GM18907 (cell line): ENCODE results near the gene ARHGEF5.
"Not testable (repeated sequence)": the region's sequence is repeated elsewhere in the genome, so short reads cannot be mapped to it uniquely, and the experiment has no call there.

Experiments used
- ATAC-seq: cut with Tn5 transposase; IDR thresholded peaks from one replicate; pipeline ENCODE4 v1.9.1; 2021; ENCODE audit warnings: mild to moderate bottlenecking, moderate library complexity; ENCODE audit not compliant: unreplicated experiment

The ARHGEF5 gene

GRCh38 chr7:144355176-144355822, at the start of gene ARHGEF5:
ARHGEF5 (plus strand) TSS chr7:144355402; CDS start chr7:144362670, 7,268 bp downstream.
- ATAC-seq: peak; percentile 83

GRCh38 chr7:144309702-144310101, 45.5 kb upstream of the ARHGEF5 start:
- ATAC-seq: not testable (repeated sequence)

GRCh38 chr7:144311218-144311617, 44.0 kb upstream of the ARHGEF5 start:
- not testable (repeated sequence) for ATAC-seq

DNA sequence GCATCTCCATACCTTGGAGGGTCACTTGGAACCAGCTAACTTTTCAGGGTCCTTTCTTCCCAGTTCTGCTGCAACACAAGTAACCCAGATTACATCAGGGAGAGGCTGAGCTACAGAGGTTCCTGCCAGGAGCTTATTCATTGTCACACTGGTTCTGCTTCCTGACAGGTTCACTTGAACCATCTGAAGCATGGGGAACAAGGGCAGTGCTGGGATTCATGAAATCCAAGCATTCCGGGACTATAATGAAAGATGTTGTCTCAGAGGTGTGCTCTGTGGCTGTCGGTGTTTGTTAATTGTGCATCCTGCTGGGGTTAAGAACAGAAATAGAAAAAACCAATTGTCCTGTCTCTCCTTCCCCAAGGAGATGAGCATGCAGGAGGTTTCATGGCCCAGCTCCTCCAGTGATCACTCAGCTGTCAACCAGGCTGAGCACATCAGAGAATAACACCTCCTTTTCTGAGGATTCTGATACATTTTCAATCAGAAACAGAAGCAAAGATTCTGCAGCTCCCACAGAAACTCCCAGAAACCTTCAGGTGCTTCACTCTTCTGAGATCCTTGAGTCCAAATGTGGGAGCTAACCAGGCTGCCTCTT, 43.2 kb upstream of the ARHGEF5 start, which contains the start of gene OR2A1:
OR2A1 (plus strand) TSS at position 548 of the 598 bp plus-strand sequence. CDS start 5,706 bp downstream, outside the sequence.
- not testable (repeated sequence) for ATAC-seq

GRCh38 chr7:144317537-144317936, 37.7 kb upstream of the ARHGEF5 start:
- ATAC-seq: not testable (repeated sequence)

DNA sequence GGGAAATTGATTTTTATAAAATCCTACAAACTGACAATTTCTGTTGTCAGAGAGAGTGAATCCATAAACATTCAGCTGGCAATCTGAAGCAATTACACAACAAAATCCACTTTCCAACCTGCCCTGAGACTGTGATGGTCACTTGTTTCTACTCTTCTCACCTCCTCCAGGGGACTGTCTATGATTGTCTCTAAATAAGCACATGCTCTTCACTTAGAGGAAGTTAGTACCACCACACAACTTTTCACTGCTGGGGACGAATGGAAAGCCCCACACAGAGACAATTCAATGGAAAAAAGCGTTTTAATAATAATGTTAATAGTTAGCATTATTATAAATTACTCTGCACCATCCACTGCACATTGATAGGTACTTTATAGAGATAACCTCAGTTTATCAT, 35.7 kb upstream of the ARHGEF5 start:
- ATAC-seq: not testable (repeated sequence)

GRCh38 chr7:144321677-144322206, 33.5 kb upstream of the ARHGEF5 start:
- ATAC-seq: not testable (repeated sequence)

- not testable (repeated sequence) for ATAC-seq
Measured at GRCh38 chr7:144323359-144323758, 31.8 kb upstream of the ARHGEF5 start.

DNA sequence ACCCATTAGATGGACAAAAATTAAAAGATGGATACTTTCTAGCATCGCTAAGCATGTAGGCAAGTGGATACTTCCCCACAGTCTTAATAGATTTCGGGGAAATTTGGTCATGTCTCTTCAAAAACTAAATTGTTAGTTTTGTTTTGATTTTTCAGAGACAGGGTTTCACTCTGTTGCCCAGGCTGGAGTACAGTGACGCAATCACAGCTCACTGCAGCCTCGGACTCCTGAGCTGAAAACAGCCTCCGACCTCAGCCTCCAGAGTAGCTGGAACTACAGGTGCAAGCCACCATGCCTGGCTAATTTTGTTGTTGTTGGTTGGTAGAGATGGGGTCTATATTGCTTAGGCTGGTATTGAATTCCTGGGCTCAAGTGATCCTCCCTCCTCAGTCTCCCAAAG, 29.3 kb upstream of the ARHGEF5 start:
- not testable (repeated sequence) for ATAC-seq

DNA sequence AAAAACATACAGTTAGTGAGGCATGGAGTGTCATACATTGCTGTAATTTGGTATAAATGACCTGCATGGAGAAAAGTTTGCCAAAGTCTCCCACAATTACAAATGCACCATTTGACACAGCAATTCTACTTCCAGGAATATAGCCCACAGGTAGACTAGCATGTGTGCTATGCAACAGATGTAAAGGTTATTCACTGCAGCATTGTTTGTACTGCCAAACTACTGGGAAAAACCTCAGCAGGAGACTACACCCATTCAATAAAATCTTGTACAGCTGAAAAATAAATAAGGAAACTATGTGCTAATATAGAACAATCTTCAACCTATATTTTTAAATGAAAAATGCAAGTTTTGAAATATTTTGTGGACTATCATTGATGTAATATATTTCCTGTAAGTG, 25.2 kb upstream of the ARHGEF5 start:
- not testable (repeated sequence) for ATAC-seq

GRCh38 chr7:144331221-144331995, 23.8 kb upstream of the ARHGEF5 start:
- ATAC-seq: peak; percentile 60

DNA sequence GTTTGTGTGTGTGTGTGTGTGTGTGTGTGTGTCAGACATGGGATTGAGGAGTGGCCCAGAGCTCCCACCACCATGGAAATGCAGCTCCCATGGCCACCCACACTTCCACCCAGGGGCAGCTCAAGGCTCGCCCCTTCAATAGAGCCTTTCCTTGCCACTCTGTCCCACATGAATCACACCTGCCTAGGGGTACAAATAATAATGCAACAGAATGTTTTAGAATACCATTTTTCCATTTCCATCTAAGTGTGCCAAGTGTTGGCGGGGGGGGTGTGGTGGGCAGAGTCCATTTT, 23.3 kb upstream of the ARHGEF5 start:
- ATAC-seq: not testable (repeated sequence)

- ATAC-seq: peak; percentile 50
Measured at GRCh38 chr7:144348625-144349024, 6.6 kb upstream of the ARHGEF5 start.

DNA sequence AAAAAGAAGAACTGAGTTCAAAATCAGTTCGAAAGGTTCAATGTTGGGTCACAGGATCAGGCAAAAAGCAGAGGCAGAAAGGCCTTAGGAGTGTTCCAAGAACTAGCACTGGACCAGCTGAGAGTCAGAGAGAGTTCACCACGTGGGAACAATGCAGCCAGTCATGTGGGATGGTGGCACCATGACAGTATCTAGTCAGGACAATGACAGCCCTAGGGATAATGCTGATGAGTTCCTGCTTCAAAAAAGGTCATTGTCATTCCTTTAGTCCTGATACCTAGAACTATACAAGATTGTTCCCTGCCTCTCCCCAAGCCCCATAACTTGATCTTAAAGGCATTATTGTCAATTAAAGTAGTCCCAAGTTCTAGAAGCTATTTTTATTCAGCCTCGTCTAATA, 3.5 kb upstream of the ARHGEF5 start:
- not testable (repeated sequence) for ATAC-seq

DNA sequence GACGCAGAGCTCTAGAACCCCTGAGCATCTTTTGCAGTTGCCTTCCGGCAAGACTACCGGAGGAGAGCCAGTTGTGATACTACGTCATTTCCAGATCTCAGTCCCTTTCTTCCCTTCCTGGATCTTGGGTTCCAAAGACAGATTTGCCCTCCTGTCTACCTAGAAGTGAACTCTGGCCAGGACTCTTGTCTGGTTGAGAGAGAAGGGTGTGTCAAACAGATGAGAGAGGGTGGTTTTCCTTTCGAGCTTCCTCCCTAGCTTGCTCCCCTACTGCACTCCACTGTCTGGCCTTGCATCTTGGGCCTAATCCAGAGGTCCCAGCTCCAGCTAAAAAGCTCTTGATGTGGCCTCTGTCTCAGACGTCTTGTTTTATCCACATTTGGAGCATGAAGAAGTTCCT, 983 bp downstream of the ARHGEF5 start:
- not testable (repeated sequence) for ATAC-seq

- ATAC-seq: not testable (repeated sequence)
Measured at GRCh38 chr7:144356860-144357259, 1.7 kb downstream of the ARHGEF5 start.

- not testable (repeated sequence) for ATAC-seq
Measured at GRCh38 chr7:144362061-144362460, 6.9 kb downstream of the ARHGEF5 start.

DNA sequence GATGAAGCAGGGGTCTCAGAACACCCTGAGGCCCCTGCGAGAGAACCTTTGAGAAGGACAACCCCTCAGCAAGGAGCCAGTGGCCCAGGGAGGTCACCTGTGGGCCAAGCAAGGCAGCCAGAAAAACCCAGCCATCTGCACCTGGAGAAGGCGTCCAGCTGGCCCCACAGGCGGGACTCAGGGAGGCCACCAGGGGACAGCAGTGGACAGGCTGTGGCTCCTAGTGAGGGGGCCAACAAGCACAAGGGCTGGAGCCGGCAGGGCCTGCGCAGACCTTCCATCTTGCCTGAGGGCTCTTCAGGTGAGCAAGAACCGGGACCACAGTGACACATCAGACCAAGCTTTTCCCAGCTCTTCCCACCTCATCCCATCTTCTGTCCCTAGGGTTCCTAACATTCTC, 10.3 kb downstream of the ARHGEF5 start:
- not testable (repeated sequence) for ATAC-seq

GRCh38 chr7:144367250-144367649, 12.0 kb downstream of the ARHGEF5 start:
- not testable (repeated sequence) for ATAC-seq

DNA sequence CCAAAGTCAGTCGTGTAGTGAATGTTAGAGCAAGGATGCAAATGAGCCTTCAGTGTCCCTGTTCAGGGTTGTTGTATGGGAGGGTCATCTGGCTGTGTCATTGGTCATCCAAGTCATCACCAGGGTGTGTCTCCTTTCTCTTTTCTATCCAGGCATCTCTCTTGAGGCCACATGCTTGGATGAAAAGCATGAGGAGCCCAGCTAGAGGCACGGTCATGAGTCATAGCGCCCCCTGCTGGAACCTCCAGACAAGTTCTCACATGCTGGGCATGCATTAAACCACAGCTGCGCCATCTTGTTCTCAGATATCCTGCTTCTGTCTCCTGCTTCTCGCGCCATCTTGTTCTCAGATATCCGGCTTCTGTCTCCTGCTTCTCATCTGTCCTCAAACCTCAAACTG, 14.0 kb downstream of the ARHGEF5 start:
- not testable (repeated sequence) for ATAC-seq

DNA sequence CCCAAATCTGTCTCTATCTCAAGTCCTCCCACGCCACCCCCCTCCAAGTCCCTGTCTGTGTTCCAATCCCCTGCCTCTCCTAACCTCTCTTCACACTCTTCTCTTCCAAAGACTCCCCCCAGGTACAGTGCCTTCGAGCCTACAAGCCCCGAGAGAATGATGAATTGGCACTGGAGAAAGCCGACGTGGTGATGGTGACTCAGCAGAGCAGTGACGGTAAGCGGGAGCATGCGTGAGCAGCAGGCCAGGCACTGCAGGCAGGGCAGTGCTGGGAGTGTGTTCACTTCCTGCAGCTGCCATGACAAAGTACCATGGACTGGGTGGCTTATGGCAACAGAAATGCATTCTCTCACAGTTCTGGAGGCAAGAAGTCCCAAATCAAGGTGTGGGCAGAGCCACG, 23.4 kb downstream of the ARHGEF5 start:
- no peak for ATAC-seq
